ENCODE results near the gene TTC7B.

DNA sequence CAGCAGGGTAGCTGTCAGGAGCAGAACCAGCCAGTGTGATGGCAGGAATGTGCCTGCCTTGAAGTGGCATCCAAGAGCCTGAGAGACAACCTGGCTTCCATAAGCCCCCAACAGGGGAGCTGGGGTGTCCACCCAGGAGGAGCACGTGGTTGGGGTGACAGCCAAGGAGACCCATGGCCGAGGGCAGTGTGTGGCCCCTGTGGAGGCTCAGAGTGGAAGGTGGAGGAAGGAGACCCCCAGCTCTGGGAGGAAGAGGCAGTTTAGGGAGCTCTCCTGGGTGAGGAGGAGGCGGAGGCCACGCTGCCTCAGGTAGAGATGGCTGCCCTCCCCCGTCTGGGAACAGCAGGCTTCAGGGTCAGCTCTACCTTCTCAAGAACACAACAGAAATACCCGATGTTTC, 272.4 kb downstream of the TTC7B start:
- TF ChIP-seq, protein P1, sequence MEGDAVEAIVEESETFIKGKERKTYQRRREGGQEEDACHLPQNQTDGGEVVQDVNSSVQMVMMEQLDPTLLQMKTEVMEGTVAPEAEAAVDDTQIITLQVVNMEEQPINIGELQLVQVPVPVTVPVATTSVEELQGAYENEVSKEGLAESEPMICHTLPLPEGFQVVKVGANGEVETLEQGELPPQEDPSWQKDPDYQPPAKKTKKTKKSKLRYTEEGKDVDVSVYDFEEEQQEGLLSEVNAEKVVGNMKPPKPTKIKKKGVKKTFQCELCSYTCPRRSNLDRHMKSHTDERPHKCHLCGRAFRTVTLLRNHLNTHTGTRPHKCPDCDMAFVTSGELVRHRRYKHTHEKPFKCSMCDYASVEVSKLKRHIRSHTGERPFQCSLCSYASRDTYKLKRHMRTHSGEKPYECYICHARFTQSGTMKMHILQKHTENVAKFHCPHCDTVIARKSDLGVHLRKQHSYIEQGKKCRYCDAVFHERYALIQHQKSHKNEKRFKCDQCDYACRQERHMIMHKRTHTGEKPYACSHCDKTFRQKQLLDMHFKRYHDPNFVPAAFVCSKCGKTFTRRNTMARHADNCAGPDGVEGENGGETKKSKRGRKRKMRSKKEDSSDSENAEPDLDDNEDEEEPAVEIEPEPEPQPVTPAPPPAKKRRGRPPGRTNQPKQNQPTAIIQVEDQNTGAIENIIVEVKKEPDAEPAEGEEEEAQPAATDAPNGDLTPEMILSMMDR (IDR thresholded peaks at IDR 0.05), result no peak
- no peak for TF ChIP-seq POLR2A (IDR thresholded peaks at IDR 0.05)
